GM18517 (cell line): ENCODE measurements around the gene GPR157.
A peak's percentile ranks its signal among the peaks of the same experiment; 100 is the strongest.
"Not testable (repeated sequence)": the region's sequence is repeated elsewhere in the genome, so short reads cannot be mapped to it uniquely, and the experiment has no call there.

Experiments used
- ATAC-seq: cut with Tn5 transposase; IDR thresholded peaks from one replicate; pipeline ENCODE4 v1.9.1; 2021; ENCODE audit warnings: mild to moderate bottlenecking, moderate library complexity; ENCODE audit not compliant: unreplicated experiment

Gene GPR157

GRCh38 chr1:9128520-9129265 is at the start of gene GPR157:
Gene GPR157 (minus strand): TSS chr1:9129102. CDS start chr1:9129027, 75 bp downstream.
- ATAC-seq = peak; percentile 36

- ATAC-seq = no peak
Measured at GRCh38 chr1:9174762-9175161, 45.9 kb upstream of the GPR157 start.

GRCh38 chr1:9174243-9174642 is 45.3 kb upstream of the GPR157 start:
- ATAC-seq = no peak

GRCh38 chr1:9169601-9170137 is 40.8 kb upstream of the GPR157 start:
- no peak for ATAC-seq

GRCh38 chr1:9167638-9168037 is 38.7 kb upstream of the GPR157 start:
- ATAC-seq = no peak

GRCh38 chr1:9166289-9167235 is 37.7 kb upstream of the GPR157 start:
- no peak for ATAC-seq

GRCh38 chr1:9165396-9165795 is 36.5 kb upstream of the GPR157 start:
- no peak for ATAC-seq

- no peak for ATAC-seq
Measured at GRCh38 chr1:9164919-9165318, 36.0 kb upstream of the GPR157 start.

GRCh38 chr1:9164532-9164900 is 35.6 kb upstream of the GPR157 start:
- no peak for ATAC-seq

GRCh38 chr1:9161963-9162362 is 33.1 kb upstream of the GPR157 start:
- no peak for ATAC-seq

GRCh38 chr1:9161342-9161741 is 32.4 kb upstream of the GPR157 start:
- no peak for ATAC-seq

GRCh38 chr1:9160079-9160717 is 31.3 kb upstream of the GPR157 start:
- ATAC-seq = no peak

- no peak for ATAC-seq
Measured at GRCh38 chr1:9155879-9156278, 27.0 kb upstream of the GPR157 start.

GRCh38 chr1:9155405-9155804 is 26.5 kb upstream of the GPR157 start:
- not testable (repeated sequence) for ATAC-seq

- no peak for ATAC-seq
Measured at GRCh38 chr1:9153152-9153551, 24.2 kb upstream of the GPR157 start.

- ATAC-seq = no peak
Measured at GRCh38 chr1:9152535-9152934, 23.6 kb upstream of the GPR157 start.

- no peak for ATAC-seq
Measured at GRCh38 chr1:9151328-9151860, 22.5 kb upstream of the GPR157 start.

GRCh38 chr1:9150582-9151327 is 21.9 kb upstream of the GPR157 start:
- no peak for ATAC-seq

- ATAC-seq = no peak
Measured at GRCh38 chr1:9149837-9150581, 21.1 kb upstream of the GPR157 start.

- no peak for ATAC-seq
Measured at GRCh38 chr1:9149151-9149550, 20.2 kb upstream of the GPR157 start.
